HL-60 (cell line): ENCODE results near the gene RET.

Experiments
- DNase-seq, 2 experiments: peaks; one replicate each; pipeline ENCODE4 v3.0.0-alpha.2; 2010 to 2020; ENCODE audit warnings: low read depth in 1 of 2, low spot score in 1 of 2
- H3K27ac ChIP-seq: fragments of 250-450 bp; sonication (Bioruptor Pico); replicated peaks from 2 replicates; pipeline ENCODE4 v1.5.1; 2020; ENCODE audit warnings: mild to moderate bottlenecking, moderate library complexity
- H3K27me3 ChIP-seq: fragments of 250-450 bp; sonication (Bioruptor Pico); 2 replicates; pipeline ENCODE4 v1.5.1; 2021; ENCODE audit warnings: mild to moderate bottlenecking, moderate library complexity; ENCODE audit not compliant: insufficient read depth, poor library complexity, severe bottlenecking
- H3K4me3 ChIP-seq: replicated peaks from 2 replicates; pipeline ENCODE4 v1.5.1; 2011; ENCODE audit warnings: mild to moderate bottlenecking, control low read depth, low read length; ENCODE audit not compliant: insufficient read depth
- CTCF ChIP-seq: IDR thresholded peaks from one replicate; pipeline ENCODE4 v1.5.1; 2011; ENCODE audit warnings: low read length, control low read depth, inconsistent platforms; ENCODE audit not compliant: insufficient read depth
- GABPA ChIP-seq: IDR thresholded peaks from 2 replicates; pipeline ENCODE4 v1.6.1; 2012; ENCODE audit warnings: low read depth
- POLR2AphosphoS5 ChIP-seq: IDR thresholded peaks from 2 replicates; pipeline ENCODE4 v1.6.1; 2012; ENCODE audit warnings: low read depth
- REST ChIP-seq: IDR thresholded peaks from 2 replicates; pipeline ENCODE4 v1.6.1; 2012; ENCODE audit warnings: low read depth; ENCODE audit not compliant: insufficient replicate concordance
- SPI1 ChIP-seq: IDR thresholded peaks from 2 replicates; pipeline ENCODE4 v1.6.1; 2012; ENCODE audit warnings: low read depth, mild to moderate bottlenecking, borderline replicate concordance

RET gene

GRCh38 chr10:43074409-43074808 is 2.5 kb upstream of the RET start:
- DNase-seq: no peak
- no peak overlapping the region for H3K27ac ChIP-seq
- TF ChIP-seq SPI1 (no peak), POLR2AphosphoS5 (no peak), GABPA (no peak), REST (no peak), CTCF (no peak)
- H3K27me3 ChIP-seq: peaks cover 3% of the 10 kb centered on the region
- no peak overlapping the region for H3K4me3 ChIP-seq

- Histone ChIP-seq H3K27me3 (peaks cover 3% of the 10 kb centered on the region), H3K27ac (no peak overlapping the region), H3K4me3 (no peak overlapping the region)
- no peak for DNase-seq
- TF ChIP-seq GABPA (no peak), REST (no peak), POLR2AphosphoS5 (no peak), SPI1 (no peak), CTCF (no peak)
Measured at GRCh38 chr10:43074827-43075611, 1.9 kb upstream of the RET start.

GRCh38 chr10:43075612-43076003 is 1.3 kb upstream of the RET start:
- no peak overlapping the region for H3K27ac ChIP-seq
- DNase-seq: peak in 1 of 2 experiments; percentile 19
- H3K27me3 ChIP-seq: peaks cover 3% of the 10 kb centered on the region
- TF ChIP-seq SPI1 (no peak), REST (no peak), POLR2AphosphoS5 (no peak), CTCF (peak; percentile 16), GABPA (no peak)
- no peak overlapping the region for H3K4me3 ChIP-seq
